Myometrial cell (primary cell): ENCODE measurements around the gene TSPYL6. TPM values are rescaled to one million over a fixed set of nuclear protein-coding genes. Genes with fewer than 3 reads are reported as not detected.

Source experiments
- total RNA-seq: library from RNA; depleted of rRNA; stranded (reverse); fragments of >200 nt; gene quantifications from 2 replicates; pipeline ENCODE4 v1.2.3, GENCODE V29; 2015

TSPYL6 gene
- total RNA-seq, result not detected in 2 replicates

DNA sequence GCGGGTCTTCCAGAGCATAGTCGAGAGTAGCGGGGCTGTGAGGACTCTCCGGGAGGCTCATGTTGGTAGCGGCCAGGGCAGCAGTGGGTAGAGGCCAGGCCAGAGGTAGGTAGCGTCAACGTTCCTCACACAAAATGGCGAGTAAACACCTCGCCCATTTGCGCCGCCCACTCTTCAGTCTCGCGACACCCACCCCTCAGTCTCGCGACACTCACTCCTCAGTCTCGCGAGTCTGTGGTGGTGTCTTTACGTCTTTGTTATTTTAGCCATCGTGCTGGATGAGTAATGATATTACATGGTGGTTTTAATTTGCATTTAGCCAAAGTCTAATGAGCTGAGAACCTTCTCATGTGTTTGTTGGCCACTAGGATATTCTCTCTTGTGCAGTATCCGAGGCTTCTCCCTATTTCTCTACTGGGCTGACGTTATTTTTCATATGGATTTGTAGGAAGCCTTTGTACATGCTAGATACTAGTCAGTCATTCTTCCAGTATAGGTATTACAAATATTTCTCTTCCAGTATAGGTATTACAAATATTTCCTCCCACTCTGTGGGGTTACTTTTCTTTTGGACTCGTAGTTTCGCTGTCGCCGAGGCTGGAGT lies at the start of gene TSPYL6:
Gene TSPYL6 (minus strand): TSS at position 139 of the 604 bp plus-strand sequence. CDS start 78 bp downstream, at position 61.

Other genes with a start within 250 kb of the TSPYL6 start
- gene ACYP2, start 140.6 kb downstream of the TSPYL6 start, total RNA-seq, result 5.0 and 6.6 TPM in 2 replicates
- 114 and 131 TPM in 2 replicates for gene SPTBN1, start 200.1 kb upstream of the TSPYL6 start, total RNA-seq